Epithelial cell of proximal tubule (primary cell): Measurements from ENCODE around the gene FGD6. TPM values are rescaled to one million over a fixed set of nuclear protein-coding genes. Genes with fewer than 3 reads are reported as not detected.

Experiments
- DNase-seq: peaks from one replicate; pipeline ENCODE4 v3.0.0-alpha.2; 2011; ENCODE audit warnings: low read depth
- H3K4me3 ChIP-seq: 2 replicates; pipeline ENCODE4 v1.5.1; 2011; ENCODE audit warnings: low read depth, mild to moderate bottlenecking, low read length
- total RNA-seq: library from RNA; depleted of rRNA; stranded (reverse); fragments of >200 nt; gene quantifications from 2 replicates; pipeline ENCODE4 v1.2.3, GENCODE V29; 2015
- TF ChIP-seq, protein P1 (sequence below): conservative IDR thresholded peaks from 2 replicates; pipeline ENCODE4 v1.5.1; 2012; ENCODE audit warnings: low read depth, mild to moderate bottlenecking, low read length

FGD6 gene
- total RNA-seq, 1 donor from 2014 or later = 32.2 TPM

DNA sequence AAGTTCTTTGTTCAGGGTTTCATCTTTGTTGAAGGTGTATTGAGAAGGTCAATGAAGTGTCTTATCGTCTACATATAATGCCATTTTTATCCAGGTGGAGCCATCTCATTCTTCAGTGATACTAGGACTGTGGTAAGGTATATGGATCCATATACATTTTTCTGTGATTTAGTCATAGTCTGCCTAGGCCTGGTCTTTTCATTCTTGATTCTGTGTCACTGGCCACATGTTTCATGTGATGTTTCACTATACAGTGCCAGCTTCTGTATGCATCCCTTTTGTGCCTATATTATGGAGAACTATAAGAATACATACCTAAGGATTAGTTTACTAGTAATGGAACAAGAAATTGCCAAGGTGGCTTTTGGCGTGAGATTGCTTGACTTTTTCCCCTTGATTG is 40.9 kb upstream of the FGD6 start:
- DNase-seq = no peak
- TF ChIP-seq, protein P1, sequence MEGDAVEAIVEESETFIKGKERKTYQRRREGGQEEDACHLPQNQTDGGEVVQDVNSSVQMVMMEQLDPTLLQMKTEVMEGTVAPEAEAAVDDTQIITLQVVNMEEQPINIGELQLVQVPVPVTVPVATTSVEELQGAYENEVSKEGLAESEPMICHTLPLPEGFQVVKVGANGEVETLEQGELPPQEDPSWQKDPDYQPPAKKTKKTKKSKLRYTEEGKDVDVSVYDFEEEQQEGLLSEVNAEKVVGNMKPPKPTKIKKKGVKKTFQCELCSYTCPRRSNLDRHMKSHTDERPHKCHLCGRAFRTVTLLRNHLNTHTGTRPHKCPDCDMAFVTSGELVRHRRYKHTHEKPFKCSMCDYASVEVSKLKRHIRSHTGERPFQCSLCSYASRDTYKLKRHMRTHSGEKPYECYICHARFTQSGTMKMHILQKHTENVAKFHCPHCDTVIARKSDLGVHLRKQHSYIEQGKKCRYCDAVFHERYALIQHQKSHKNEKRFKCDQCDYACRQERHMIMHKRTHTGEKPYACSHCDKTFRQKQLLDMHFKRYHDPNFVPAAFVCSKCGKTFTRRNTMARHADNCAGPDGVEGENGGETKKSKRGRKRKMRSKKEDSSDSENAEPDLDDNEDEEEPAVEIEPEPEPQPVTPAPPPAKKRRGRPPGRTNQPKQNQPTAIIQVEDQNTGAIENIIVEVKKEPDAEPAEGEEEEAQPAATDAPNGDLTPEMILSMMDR = no peak
- no peak overlapping the region for H3K4me3 ChIP-seq

DNA sequence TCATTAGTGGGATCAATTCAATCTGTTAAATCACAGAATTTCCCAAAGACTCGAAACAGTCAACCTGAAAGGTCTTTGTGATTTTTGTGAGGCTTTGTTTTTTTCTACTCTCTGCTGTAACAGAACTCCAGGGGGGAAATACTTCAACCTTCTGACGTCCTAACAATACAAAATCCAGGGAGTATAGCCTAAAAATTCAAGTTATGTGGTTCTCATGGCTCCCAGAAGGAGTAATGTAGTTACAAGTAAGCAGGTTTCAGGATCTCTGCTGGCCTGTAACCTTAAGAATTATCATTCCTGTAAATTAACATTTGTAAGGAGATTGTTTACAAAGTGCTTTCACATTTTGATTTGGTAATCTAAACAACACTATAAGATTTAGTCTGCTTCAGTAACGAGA is 40.3 kb upstream of the FGD6 start:
- TF ChIP-seq, protein P1 = no peak
- no peak for DNase-seq
- H3K4me3 ChIP-seq = no peak overlapping the region

- no peak overlapping the region for H3K4me3 ChIP-seq
- TF ChIP-seq, protein P1 = no peak
- no peak for DNase-seq
These were observed 36.1 kb upstream of the FGD6 start for GRCh38 chr12:95253386-95253785.

- no peak for DNase-seq
- no peak overlapping the region for H3K4me3 ChIP-seq
- TF ChIP-seq, protein P1 = no peak
These were observed 31.5 kb upstream of the FGD6 start for GRCh38 chr12:95248604-95249360.

DNA sequence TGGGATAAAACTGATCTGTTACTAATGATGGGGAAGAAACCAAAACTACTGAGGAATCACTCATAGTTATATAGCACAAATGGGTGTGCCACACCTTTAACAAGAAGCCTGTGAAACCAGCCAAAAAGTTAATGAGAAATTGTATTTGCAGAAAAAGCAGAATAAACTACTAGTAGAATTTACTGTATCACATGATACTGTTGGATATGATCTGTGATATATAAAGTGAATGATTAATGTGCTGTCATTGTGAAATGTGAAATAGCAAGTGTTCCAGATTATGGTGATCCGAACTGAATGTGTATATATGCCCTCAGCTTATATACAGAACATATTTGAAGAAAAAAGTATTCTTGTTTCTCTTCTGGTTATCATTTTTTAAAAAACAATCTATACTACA is 30.8 kb upstream of the FGD6 start:
- TF ChIP-seq, protein P1 = no peak
- no peak overlapping the region for H3K4me3 ChIP-seq
- no peak for DNase-seq

GRCh38 chr12:95244350-95244749 is 27.1 kb upstream of the FGD6 start:
- TF ChIP-seq, protein P1 = no peak
- DNase-seq = no peak
- H3K4me3 ChIP-seq = no peak overlapping the region

DNA sequence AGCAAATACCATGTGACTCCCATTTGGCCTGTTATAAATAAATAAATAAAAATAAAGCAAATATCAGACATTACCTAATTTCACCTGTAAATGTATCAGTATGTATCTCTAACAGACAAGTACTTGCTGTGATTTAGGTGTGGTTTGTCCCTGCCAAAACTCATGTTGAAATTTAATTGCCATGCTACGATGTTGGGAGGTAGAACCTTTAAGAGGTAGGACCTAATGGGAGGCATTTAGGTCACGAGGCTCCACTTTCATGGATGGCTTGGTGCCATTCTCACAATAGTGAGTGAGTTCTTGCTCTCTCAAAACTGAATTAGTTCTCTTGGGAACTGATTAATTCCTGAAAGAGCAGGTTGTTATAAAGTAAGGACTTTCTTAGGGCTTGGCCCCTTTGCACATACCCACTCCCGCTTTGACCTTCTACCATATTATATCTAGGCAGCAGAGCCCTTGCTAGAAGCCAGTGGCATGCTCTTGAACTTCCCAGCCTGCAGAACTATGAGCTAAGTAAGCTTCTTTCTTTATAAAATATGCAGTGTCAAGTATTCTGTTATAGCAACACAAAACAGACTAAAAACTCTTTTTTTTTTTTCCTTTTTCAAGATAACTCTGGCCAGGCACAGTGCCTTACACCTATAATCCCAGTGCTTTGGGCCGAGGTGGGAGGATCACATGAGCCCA is 26.4 kb upstream of the FGD6 start:
- no peak for DNase-seq
- no peak overlapping the region for H3K4me3 ChIP-seq
- TF ChIP-seq, protein P1 = no peak
